ENCODE data around the gene BMPER. TPM values are rescaled to one million over a fixed set of nuclear protein-coding genes. Genes with fewer than 3 reads are reported as not detected.

BMPER gene
- total and polyA plus RNA-seq, 2 donors (not counting 1 experiment from before 2014, with no cell fraction given), result 12.2 to 15.9 TPM

DNA sequence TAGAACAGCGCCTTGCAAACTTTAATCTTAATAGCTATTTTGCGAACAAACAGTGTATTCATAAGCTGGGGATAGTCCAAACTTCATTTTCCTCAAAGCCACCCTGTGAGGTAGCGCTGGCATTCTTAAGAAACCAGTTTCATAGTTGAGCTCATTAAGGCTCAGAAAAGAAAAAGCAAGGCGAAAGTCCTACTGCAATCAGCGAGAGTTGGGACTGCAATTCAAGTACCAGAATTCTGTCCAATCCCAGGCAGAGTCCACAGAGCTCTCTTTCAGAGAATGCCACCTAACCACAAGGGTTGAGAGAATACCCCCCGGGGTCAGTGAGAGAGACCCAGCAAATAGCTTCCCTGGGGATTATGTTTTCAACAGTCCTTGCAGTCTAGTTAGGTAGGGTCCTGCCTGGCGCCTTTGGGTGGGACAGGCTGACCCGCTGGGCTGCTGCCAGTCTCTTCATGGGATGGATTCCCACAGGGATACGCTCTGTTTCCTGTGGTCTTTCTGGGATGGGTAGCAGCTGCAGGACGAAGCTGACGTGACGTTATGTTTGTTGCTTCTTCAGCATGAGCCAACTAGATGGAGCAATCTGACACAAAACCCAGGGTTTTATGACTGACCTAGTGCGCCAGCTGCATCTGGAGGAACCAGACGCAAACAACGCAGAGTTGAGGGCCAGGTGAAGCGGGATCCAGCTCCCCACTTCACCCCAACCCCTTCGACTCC is 16.0 kb downstream of the BMPER start:
- Histone ChIP-seq H3K9ac (ENCODE audit: insufficient read depth, low read length) (no peak overlapping the region), H3K4me2 (ENCODE audit: extremely low read depth, insufficient read depth, low read length) (peak overlapping the region; percentile 42), H3K79me2 (ENCODE audit: control insufficient read depth, insufficient read depth, low read length) (no peaks in the 10 kb centered on the region), H2AFZ (ENCODE audit: low read length) (peak overlapping the region; percentile 27), H3K9me3 (ENCODE audit: control insufficient read depth, insufficient read depth, low read depth, low read length) (no peaks in the 10 kb centered on the region), H3K4me1 (ENCODE audit: control insufficient read depth, extremely low read depth, insufficient read depth, low read length) (peaks cover 21% of the 10 kb centered on the region), H3K27me3 (ENCODE audit: control insufficient read depth, insufficient read depth, low read length) (no peaks in the 10 kb centered on the region), H4K20me1 (ENCODE audit: control insufficient read depth, extremely low read depth, insufficient read depth, low read length) (no peaks in the 10 kb centered on the region), H3K27ac (ENCODE audit: insufficient read depth, low read length) (peak overlapping the region; percentile 70), H3K4me3 (replicated peaks in 1 of 4; ENCODE audit: control extremely low read depth in 1 of 4, insufficient read depth in 1 of 4, low read depth in 3 of 4, low read length in 4 of 4) (peak overlapping the region in 1 of 4 experiments; percentile 21), H3K36me3 (ENCODE audit: control insufficient read depth, insufficient read depth, low read length) (no peaks in the 10 kb centered on the region)
- peak in 1 of 2 donors; percentile 87 for DNase-seq (ENCODE audit: low read depth in 2 of 2)
- TF ChIP-seq, protein P1, sequence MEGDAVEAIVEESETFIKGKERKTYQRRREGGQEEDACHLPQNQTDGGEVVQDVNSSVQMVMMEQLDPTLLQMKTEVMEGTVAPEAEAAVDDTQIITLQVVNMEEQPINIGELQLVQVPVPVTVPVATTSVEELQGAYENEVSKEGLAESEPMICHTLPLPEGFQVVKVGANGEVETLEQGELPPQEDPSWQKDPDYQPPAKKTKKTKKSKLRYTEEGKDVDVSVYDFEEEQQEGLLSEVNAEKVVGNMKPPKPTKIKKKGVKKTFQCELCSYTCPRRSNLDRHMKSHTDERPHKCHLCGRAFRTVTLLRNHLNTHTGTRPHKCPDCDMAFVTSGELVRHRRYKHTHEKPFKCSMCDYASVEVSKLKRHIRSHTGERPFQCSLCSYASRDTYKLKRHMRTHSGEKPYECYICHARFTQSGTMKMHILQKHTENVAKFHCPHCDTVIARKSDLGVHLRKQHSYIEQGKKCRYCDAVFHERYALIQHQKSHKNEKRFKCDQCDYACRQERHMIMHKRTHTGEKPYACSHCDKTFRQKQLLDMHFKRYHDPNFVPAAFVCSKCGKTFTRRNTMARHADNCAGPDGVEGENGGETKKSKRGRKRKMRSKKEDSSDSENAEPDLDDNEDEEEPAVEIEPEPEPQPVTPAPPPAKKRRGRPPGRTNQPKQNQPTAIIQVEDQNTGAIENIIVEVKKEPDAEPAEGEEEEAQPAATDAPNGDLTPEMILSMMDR (conservative IDR thresholded peaks at IDR 0.05 in 1 of 2, IDR thresholded peaks at IDR 0.05 in 1 of 2; ENCODE audit: low read depth in 1 of 2, low read length in 2 of 2), result no peak
- no peak for TF ChIP-seq EZH2 (IDR thresholded peaks at IDR 0.05; ENCODE audit: low read length, missing control alignments)

DNA sequence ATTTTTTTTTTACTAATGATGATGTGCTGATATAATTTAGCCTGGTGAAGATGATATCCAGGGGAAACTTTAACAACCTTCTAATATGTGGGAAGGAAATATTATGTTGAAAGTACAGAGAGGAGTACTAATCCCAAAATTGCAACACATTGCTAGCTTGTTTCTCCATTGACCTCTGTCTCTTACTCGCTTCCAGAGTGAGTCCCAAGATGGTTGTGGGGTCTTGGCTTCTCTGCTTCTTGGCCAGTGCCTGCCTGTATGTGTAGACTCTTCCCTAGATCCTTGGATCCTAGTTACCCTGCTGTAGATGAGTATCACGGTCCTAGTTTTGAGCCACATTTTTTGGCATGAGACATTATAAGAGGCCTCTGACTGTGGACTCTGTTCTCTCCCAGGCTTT is 17.5 kb downstream of the BMPER start:
- Histone ChIP-seq H3K27me3 (ENCODE audit: control insufficient read depth, insufficient read depth, low read length) (no peaks in the 10 kb centered on the region), H4K20me1 (ENCODE audit: control insufficient read depth, extremely low read depth, insufficient read depth, low read length) (no peaks in the 10 kb centered on the region), H3K4me2 (ENCODE audit: extremely low read depth, insufficient read depth, low read length) (no peak overlapping the region), H3K36me3 (ENCODE audit: control insufficient read depth, insufficient read depth, low read length) (no peaks in the 10 kb centered on the region), H3K9ac (ENCODE audit: insufficient read depth, low read length) (no peak overlapping the region), H3K79me2 (ENCODE audit: control insufficient read depth, insufficient read depth, low read length) (no peaks in the 10 kb centered on the region), H3K27ac (ENCODE audit: insufficient read depth, low read length) (no peak overlapping the region), H3K9me3 (ENCODE audit: control insufficient read depth, insufficient read depth, low read depth, low read length) (no peaks in the 10 kb centered on the region), H3K4me1 (ENCODE audit: control insufficient read depth, extremely low read depth, insufficient read depth, low read length) (peaks cover 25% of the 10 kb centered on the region), H3K4me3 (replicated peaks in 1 of 4; ENCODE audit: control extremely low read depth in 1 of 4, insufficient read depth in 1 of 4, low read depth in 3 of 4, low read length in 4 of 4) (no peak overlapping the region), H2AFZ (ENCODE audit: low read length) (no peak overlapping the region)
- TF ChIP-seq EZH2 (IDR thresholded peaks at IDR 0.05; ENCODE audit: low read length, missing control alignments), result no peak
- TF ChIP-seq, protein P1 (conservative IDR thresholded peaks at IDR 0.05 in 1 of 2, IDR thresholded peaks at IDR 0.05 in 1 of 2; ENCODE audit: low read depth in 1 of 2, low read length in 2 of 2), result no peak
- no peak for DNase-seq (ENCODE audit: low read depth in 2 of 2)

DNA sequence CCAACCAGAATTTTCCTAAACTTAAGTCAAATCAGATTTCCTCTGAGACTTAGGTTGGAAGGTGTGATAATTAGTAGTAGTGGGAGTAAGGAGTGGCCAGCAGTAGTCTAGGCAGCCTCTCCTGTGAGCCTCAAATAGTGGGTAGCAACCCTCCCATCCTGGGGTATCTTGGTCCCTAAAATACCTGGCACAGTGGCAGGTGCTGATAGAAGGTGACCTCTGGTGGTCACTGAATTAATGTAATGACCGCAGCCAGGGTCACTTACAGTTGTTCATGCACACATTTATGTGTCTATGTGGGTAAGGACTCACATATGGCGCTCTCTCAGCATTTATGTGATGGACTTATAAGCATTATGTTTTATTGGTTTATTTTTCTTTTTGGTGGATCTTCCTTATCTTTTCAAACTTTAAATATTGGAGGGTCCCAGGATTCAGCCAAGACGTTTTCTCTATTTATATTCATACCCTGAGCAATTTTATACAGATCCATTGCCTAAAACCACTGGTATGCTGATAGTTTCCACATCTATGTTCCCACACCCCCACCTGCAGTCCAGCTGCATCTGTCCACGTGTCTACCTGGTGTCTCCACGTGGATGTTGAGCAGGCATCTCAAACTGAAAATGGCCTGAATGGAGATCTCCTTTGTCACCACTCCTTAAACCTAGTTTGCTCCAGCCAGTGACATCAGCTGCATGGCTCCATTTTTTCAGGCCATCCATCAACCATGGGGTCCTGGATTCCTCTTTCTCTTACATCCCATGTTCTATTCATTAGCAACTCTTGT is 18.3 kb downstream of the BMPER start:
- no peaks in the 10 kb centered on the region for H3K79me2 ChIP-seq (ENCODE audit: control insufficient read depth, insufficient read depth, low read length)
- no peaks in the 10 kb centered on the region for H3K9me3 ChIP-seq (ENCODE audit: control insufficient read depth, insufficient read depth, low read depth, low read length)
- TF ChIP-seq, protein P1 (conservative IDR thresholded peaks at IDR 0.05 in 1 of 2, IDR thresholded peaks at IDR 0.05 in 1 of 2; ENCODE audit: low read depth in 1 of 2, low read length in 2 of 2), result no peak
- TF ChIP-seq EZH2 (IDR thresholded peaks at IDR 0.05; ENCODE audit: low read length, missing control alignments), result no peak
- no peak for DNase-seq (ENCODE audit: low read depth in 2 of 2)
- no peak overlapping the region for H3K4me2 ChIP-seq (ENCODE audit: extremely low read depth, insufficient read depth, low read length)
- H4K20me1 ChIP-seq (ENCODE audit: control insufficient read depth, extremely low read depth, insufficient read depth, low read length), result no peaks in the 10 kb centered on the region
- H2AFZ ChIP-seq (ENCODE audit: low read length), result no peak overlapping the region
- no peak overlapping the region for H3K9ac ChIP-seq (ENCODE audit: insufficient read depth, low read length)
- no peaks in the 10 kb centered on the region for H3K27me3 ChIP-seq (ENCODE audit: control insufficient read depth, insufficient read depth, low read length)
- H3K27ac ChIP-seq (ENCODE audit: insufficient read depth, low read length), result no peak overlapping the region
- peaks cover 25% of the 10 kb centered on the region for H3K4me1 ChIP-seq (ENCODE audit: control insufficient read depth, extremely low read depth, insufficient read depth, low read length)
- H3K36me3 ChIP-seq (ENCODE audit: control insufficient read depth, insufficient read depth, low read length), result no peaks in the 10 kb centered on the region
- H3K4me3 ChIP-seq (replicated peaks in 1 of 4; ENCODE audit: control extremely low read depth in 1 of 4, insufficient read depth in 1 of 4, low read depth in 3 of 4, low read length in 4 of 4), result no peak overlapping the region
